ENCODE measurements around the gene ZNF148.

ZNF148 gene

GRCh38 chr3:125331243-125331642 is 43.9 kb downstream of the ZNF148 start:
- DNase-seq: no peak

- DNase-seq: no peak
These were observed 48.2 kb downstream of the ZNF148 start for GRCh38 chr3:125326957-125327356.

- DNase-seq: no peak
These were observed 49.4 kb downstream of the ZNF148 start for GRCh38 chr3:125325746-125326145.

- no peak for DNase-seq
These were observed 50.8 kb downstream of the ZNF148 start for GRCh38 chr3:125324341-125324740.

GRCh38 chr3:125322917-125323316 is 52.2 kb downstream of the ZNF148 start:
- no peak for DNase-seq

- DNase-seq: no peak
These were observed 53.0 kb downstream of the ZNF148 start for GRCh38 chr3:125322166-125322565.

- DNase-seq: no peak
These were observed 55.4 kb downstream of the ZNF148 start for GRCh38 chr3:125319765-125320164.

- no peak for DNase-seq
These were observed 56.3 kb downstream of the ZNF148 start for GRCh38 chr3:125318871-125319270.

- DNase-seq: no peak
These were observed 56.8 kb downstream of the ZNF148 start for GRCh38 chr3:125318167-125318865.

GRCh38 chr3:125317761-125318160 is 57.4 kb downstream of the ZNF148 start:
- no peak for DNase-seq

GRCh38 chr3:125316949-125317348 is 58.2 kb downstream of the ZNF148 start:
- DNase-seq: no peak

GRCh38 chr3:125316246-125316645 is 58.9 kb downstream of the ZNF148 start:
- DNase-seq: no peak

GRCh38 chr3:125313060-125313635 is 62.0 kb downstream of the ZNF148 start:
- no peak for DNase-seq

- DNase-seq: peak; percentile 49
These were observed 64.5 kb downstream of the ZNF148 start for GRCh38 chr3:125310623-125311081.

- no peak for DNase-seq
These were observed 65.6 kb downstream of the ZNF148 start for GRCh38 chr3:125309476-125309875.

GRCh38 chr3:125306620-125307019 is 68.5 kb downstream of the ZNF148 start:
- DNase-seq: no peak

- DNase-seq: no peak
These were observed 72.2 kb downstream of the ZNF148 start for GRCh38 chr3:125302932-125303331.

GRCh38 chr3:125300416-125300815 is 74.7 kb downstream of the ZNF148 start:
- DNase-seq: no peak

GRCh38 chr3:125294411-125294810 is 80.7 kb downstream of the ZNF148 start:
- no peak for DNase-seq

- no peak for DNase-seq
These were observed 83.1 kb downstream of the ZNF148 start for GRCh38 chr3:125292015-125292414.

GRCh38 chr3:125289429-125289981 is 85.6 kb downstream of the ZNF148 start:
- no peak for DNase-seq

GRCh38 chr3:125287248-125287647 is 87.9 kb downstream of the ZNF148 start:
- DNase-seq: no peak

- DNase-seq: no peak
These were observed 93.7 kb downstream of the ZNF148 start for GRCh38 chr3:125281381-125281780.

- DNase-seq: no peak
These were observed 94.3 kb downstream of the ZNF148 start for GRCh38 chr3:125280668-125281361.
